ENCODE measurements around the gene SLC7A11. TPM values are rescaled to one million over a fixed set of nuclear protein-coding genes. Genes with fewer than 3 reads are reported as not detected.

Gene SLC7A11
- total and polyA plus RNA-seq, 10 of the 15 experiments (the other 5 are each of a cell fraction or from before 2014, with no cell fraction given) = 1.6 to 9.8 (median 3.5) TPM

DNA sequence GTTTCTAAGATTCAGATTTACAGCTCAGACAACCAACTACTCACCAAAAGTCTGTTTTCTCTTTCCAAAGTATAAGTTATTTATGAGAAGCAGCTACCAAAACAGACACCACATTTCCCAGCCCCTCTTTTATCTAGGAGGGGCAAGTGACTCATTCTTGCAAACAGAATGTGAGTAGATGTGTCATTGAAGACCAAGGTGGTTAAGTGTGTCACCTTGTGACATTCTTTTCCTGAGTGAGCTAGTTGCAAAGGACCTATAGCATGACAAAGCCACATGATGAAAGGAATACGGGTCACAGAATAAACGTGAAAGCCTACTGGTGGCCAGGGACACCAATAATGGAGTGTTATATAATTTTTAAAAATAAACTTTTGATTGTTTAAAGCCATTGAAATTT lies 50.0 kb downstream of the SLC7A11 start:
- no TSS peak for BruUV-seq (replicated peaks)
- H3K27ac ChIP-seq (ENCODE audit: control insufficient read depth, insufficient read depth) = 0 out of 2 replicates have a peak overlapping the region, but pooled peaks have one; percentile 11
- TF ChIP-seq IRF4 (IDR thresholded peaks at IDR 0.05; ENCODE audit: low read depth, low read length) = peak; percentile 57; the same call in 1 of the 2 replicates
- TF ChIP-seq, protein P1, sequence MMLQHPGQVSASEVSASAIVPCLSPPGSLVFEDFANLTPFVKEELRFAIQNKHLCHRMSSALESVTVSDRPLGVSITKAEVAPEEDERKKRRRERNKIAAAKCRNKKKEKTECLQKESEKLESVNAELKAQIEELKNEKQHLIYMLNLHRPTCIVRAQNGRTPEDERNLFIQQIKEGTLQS (IDR thresholded peaks at IDR 0.05; ENCODE audit: borderline replicate concordance, extremely low read depth, low read depth, low read length) = no peak
- TF ChIP-seq CBX5 (IDR thresholded peaks at IDR 0.05; ENCODE audit: low read depth) = no peak
- no peak for TF ChIP-seq REST (IDR thresholded peaks at IDR 0.05; ENCODE audit: low read depth, low read length)
- no peak for TF ChIP-seq ZNF592 (IDR thresholded peaks at IDR 0.05)
- TF ChIP-seq ZNF384 (IDR thresholded peaks at IDR 0.05; ENCODE audit: borderline replicate concordance, low read depth, low read length) = no peak
- TF ChIP-seq PKNOX1 (IDR thresholded peaks at IDR 0.05) = peak; percentile 57
- TF ChIP-seq BMI1 (IDR thresholded peaks at IDR 0.05; ENCODE audit: borderline replicate concordance) = no peak
- TF ChIP-seq ZNF207 (IDR thresholded peaks at IDR 0.05; ENCODE audit: borderline replicate concordance) = no peak
- TF ChIP-seq, protein P2, sequence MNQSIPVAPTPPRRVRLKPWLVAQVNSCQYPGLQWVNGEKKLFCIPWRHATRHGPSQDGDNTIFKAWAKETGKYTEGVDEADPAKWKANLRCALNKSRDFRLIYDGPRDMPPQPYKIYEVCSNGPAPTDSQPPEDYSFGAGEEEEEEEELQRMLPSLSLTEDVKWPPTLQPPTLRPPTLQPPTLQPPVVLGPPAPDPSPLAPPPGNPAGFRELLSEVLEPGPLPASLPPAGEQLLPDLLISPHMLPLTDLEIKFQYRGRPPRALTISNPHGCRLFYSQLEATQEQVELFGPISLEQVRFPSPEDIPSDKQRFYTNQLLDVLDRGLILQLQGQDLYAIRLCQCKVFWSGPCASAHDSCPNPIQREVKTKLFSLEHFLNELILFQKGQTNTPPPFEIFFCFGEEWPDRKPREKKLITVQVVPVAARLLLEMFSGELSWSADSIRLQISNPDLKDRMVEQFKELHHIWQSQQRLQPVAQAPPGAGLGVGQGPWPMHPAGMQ (IDR thresholded peaks at IDR 0.05; ENCODE audit: borderline replicate concordance) = no peak
- no peak for TF ChIP-seq TAF1 (IDR thresholded peaks at IDR 0.05; ENCODE audit: borderline replicate concordance, low read depth, low read length)
- peak; percentile 81 to 89 for TF ChIP-seq EP300 (IDR thresholded peaks at IDR 0.05; ENCODE audit: borderline replicate concordance in 1 of 2, control insufficient read depth in 1 of 2, low read depth in 2 of 2, low read length in 2 of 2)

More for the DNA sequence above, 50.0 kb downstream of the SLC7A11 start:
- POLR2A ChIA-PET = interaction anchor here (0.6 to 1.7 kb wide), 6 partner anchors 8 to 215 kb away, joined by 3 to 20 read pairs (median 4); partner anchors contain the start of gene SLC7A11
- CTCF ChIA-PET = interaction anchor here (1.1 to 1.8 kb wide), 5 partner anchors 8 to 50 kb away, joined by 3 to 6 read pairs (median 5); partner anchors contain the start of gene SLC7A11
- Histone ChIP-seq H2AFZ (ENCODE audit: control insufficient read depth, low read depth, low read length) (no peak overlapping the region; the same call in 1 of the 2 replicates), H3K9ac (ENCODE audit: control insufficient read depth, insufficient read depth, low read length) (no peak overlapping the region), H3K79me2 (ENCODE audit: control insufficient read depth, insufficient read depth, low read length) (no peaks in the 10 kb centered on the region), H3K36me3 (ENCODE audit: control insufficient read depth in 2 of 2, insufficient read depth in 2 of 2, low read length in 1 of 2) (no peaks in the 10 kb centered on the region; a peak in 1 of 4 replicates), H4K20me1 (ENCODE audit: control insufficient read depth, insufficient read depth) (no peaks in the 10 kb centered on the region), H3K4me2 (ENCODE audit: control insufficient read depth, insufficient read depth) (no peak overlapping the region), H3K9me3 (replicated peaks; ENCODE audit: control insufficient read depth, insufficient read depth, low read length) (no peaks in the 10 kb centered on the region), H3K27me3 (replicated peaks in 1 of 2; ENCODE audit: control insufficient read depth in 2 of 2, insufficient read depth in 2 of 2, low read length in 1 of 2) (no peaks in the 10 kb centered on the region), H3K4me3 (no peak overlapping the region), H3K4me1 (ENCODE audit: control insufficient read depth, insufficient read depth, low read length) (peaks cover 22% of the 10 kb centered on the region)
- SMC1A ChIA-PET (ENCODE audit: uncharacterized antibody, unreplicated experiment) = interaction anchor here (0.7 to 6.4 kb wide), 20 partner anchors 8 to 488 kb away, joined by 3 to 71 read pairs (median 4); partner anchors contain the start of gene SLC7A11
- intact Hi-C loops (cut with micrococcal nuclease; ENCODE audit: unreplicated experiment) (loop anchor here (5.0 kb wide), 4 partner anchors 150 to 490 kb away; no protein-coding TSS in a partner anchor), in situ Hi-C loops (cut with MboI) (no loop called here)
- RAD21 ChIA-PET (ENCODE audit: unreplicated experiment) = interaction anchor here (0.6 to 2.9 kb wide), 12 partner anchors 8 to 541 kb away, joined by 3 to 25 read pairs (median 6); partner anchors contain the start of gene SLC7A11
- WGBS (ENCODE audit: insufficient coverage, insufficient replicate concordance, low lambda C conversion rate, missing lambda C conversion rate) = 52% methylated on average over 2 of the region's 2 CpGs
- no peak for DNase-seq (ENCODE audit: low read depth, low spot score)
- FAIRE-seq = no peak
- peak; percentile 83 for ATAC-seq
